Bronchial epithelial cell (primary cell): ENCODE measurements around the gene CADM3. TPM values are rescaled to one million over a fixed set of nuclear protein-coding genes. Genes with fewer than 3 reads are reported as not detected.

Experiments used
- DNase-seq: peaks from one replicate; pipeline ENCODE4 v3.0.0-alpha.2; 2010; ENCODE audit warnings: low read depth
- FAIRE-seq: peaks from 2 replicates; lab custom pipeline; 2011; peaks lifted over from hg19 to GRCh38; lab: Jason Lieb, UNC
- H3K27me3 ChIP-seq: 2 replicates; pipeline ENCODE4 v1.5.1; 2011; ENCODE audit warnings: low read length; ENCODE audit not compliant: control insufficient read depth, insufficient read depth
- H3K36me3 ChIP-seq: 2 replicates; pipeline ENCODE4 v1.5.1; 2011; ENCODE audit warnings: low read length; ENCODE audit not compliant: control insufficient read depth, insufficient read depth
- H3K4me3 ChIP-seq: 2 replicates; pipeline ENCODE4 v1.5.1; 2011; ENCODE audit warnings: mild to moderate bottlenecking, low read depth, low read length, control low read depth
- total RNA-seq: library from RNA; depleted of rRNA; stranded (reverse); fragments of >200 nt; gene quantifications from 2 replicates; pipeline ENCODE4 v1.2.1, GENCODE V29; 2014
- TF ChIP-seq, protein P1 (sequence below): IDR thresholded peaks from 2 replicates; pipeline ENCODE4 v1.5.1; 2011; ENCODE audit warnings: mild to moderate bottlenecking, moderate library complexity, low read length, control low read depth, inconsistent platforms; ENCODE audit not compliant: insufficient read depth, severe bottlenecking

The CADM3 gene
- total RNA-seq, 1 donor from 2014 or later: not detected

DNA sequence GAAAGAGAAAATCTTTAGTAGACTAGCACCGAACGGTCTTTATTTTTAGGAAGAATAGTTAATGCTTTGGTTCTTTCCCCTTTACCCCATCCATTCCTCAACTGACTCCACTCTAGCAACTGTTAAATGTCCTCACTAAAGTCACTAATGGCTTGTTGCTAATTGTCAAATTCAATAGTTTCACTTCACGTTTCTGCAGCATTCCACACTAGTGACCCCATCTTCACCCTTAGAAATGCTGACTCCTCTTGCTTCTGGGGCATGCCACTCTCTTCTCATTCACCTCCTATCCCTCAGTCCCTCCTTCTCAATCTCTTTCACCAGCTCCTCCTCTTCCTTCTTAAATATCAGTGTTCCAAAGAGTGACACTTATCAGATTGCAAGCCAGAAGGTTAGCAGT is 19.4 kb upstream of the CADM3 start:
- FAIRE-seq (no peak), DNase-seq (no peak)
- TF ChIP-seq, protein P1, sequence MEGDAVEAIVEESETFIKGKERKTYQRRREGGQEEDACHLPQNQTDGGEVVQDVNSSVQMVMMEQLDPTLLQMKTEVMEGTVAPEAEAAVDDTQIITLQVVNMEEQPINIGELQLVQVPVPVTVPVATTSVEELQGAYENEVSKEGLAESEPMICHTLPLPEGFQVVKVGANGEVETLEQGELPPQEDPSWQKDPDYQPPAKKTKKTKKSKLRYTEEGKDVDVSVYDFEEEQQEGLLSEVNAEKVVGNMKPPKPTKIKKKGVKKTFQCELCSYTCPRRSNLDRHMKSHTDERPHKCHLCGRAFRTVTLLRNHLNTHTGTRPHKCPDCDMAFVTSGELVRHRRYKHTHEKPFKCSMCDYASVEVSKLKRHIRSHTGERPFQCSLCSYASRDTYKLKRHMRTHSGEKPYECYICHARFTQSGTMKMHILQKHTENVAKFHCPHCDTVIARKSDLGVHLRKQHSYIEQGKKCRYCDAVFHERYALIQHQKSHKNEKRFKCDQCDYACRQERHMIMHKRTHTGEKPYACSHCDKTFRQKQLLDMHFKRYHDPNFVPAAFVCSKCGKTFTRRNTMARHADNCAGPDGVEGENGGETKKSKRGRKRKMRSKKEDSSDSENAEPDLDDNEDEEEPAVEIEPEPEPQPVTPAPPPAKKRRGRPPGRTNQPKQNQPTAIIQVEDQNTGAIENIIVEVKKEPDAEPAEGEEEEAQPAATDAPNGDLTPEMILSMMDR: no peak
- H3K4me3 ChIP-seq: no peak overlapping the region
- H3K36me3 ChIP-seq: no peaks in the 10 kb centered on the region
- H3K27me3 ChIP-seq: no peaks in the 10 kb centered on the region

- peak; percentile 76 for DNase-seq
- Histone ChIP-seq H3K4me3 (no peak overlapping the region), H3K27me3 (no peaks in the 10 kb centered on the region), H3K36me3 (no peaks in the 10 kb centered on the region)
- peak; percentile 55 for FAIRE-seq
- TF ChIP-seq, protein P1: peak; percentile 97
These were observed 10.3 kb upstream of the CADM3 start for GRCh38 chr1:159161001-159161718.

DNA sequence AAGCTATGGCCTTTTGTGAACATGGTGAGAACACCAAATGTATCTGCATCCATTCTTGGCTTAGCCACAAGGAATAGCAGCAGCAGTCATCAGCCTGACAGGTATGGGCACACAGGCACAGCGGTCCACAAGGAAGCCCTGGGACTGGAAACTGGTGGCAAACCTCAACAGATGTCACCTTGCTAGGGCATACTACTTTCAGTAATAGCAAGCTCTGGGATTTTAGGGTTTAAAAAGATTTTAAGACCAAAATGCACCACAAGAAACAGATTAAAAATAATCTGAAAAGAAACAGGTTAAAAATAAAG is 9.7 kb upstream of the CADM3 start:
- H3K27me3 ChIP-seq: peaks cover 1% of the 10 kb centered on the region
- H3K36me3 ChIP-seq: no peaks in the 10 kb centered on the region
- FAIRE-seq (no peak), DNase-seq (no peak)
- TF ChIP-seq, protein P1: no peak
- H3K4me3 ChIP-seq: no peak overlapping the region

DNA sequence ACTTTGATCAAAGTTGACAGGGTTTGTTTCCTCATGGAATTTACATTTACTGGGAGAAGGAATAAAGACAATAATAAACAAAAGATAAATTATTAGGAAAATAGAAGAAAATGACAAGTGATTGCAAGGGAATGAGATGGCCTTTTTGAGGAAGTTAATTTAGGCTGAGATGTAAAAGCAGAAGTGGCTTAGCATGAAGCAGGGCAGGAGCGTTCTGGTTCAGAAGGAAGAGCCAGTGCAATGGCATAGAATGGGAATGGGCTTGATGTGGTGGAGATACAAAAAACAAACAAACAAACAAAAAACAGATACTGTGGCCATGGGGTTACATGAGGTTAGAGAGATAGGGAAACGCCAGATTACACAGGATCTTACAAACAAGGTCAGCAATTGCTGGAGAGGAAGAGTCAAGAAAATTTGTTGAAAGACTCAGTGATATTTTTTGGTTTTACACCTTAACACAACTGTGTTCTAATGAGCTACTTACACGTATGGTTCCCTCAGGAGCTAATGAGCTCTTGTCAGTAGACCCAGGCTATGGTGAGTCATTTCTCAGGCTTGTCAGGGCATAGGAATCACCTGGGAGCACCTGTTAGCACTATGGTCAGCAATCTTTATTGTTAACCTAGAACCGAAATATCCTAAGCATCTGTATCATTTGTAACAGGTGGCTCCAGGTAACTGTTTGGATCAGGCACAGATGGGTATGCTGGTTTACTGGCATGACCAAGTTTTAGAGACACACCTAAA is 8.7 kb upstream of the CADM3 start:
- no peaks in the 10 kb centered on the region for H3K36me3 ChIP-seq
- peak; percentile 13 for FAIRE-seq
- TF ChIP-seq, protein P1: no peak
- no peak overlapping the region for H3K4me3 ChIP-seq
- H3K27me3 ChIP-seq: peaks cover 1% of the 10 kb centered on the region
- peak; percentile 83 for DNase-seq

DNA sequence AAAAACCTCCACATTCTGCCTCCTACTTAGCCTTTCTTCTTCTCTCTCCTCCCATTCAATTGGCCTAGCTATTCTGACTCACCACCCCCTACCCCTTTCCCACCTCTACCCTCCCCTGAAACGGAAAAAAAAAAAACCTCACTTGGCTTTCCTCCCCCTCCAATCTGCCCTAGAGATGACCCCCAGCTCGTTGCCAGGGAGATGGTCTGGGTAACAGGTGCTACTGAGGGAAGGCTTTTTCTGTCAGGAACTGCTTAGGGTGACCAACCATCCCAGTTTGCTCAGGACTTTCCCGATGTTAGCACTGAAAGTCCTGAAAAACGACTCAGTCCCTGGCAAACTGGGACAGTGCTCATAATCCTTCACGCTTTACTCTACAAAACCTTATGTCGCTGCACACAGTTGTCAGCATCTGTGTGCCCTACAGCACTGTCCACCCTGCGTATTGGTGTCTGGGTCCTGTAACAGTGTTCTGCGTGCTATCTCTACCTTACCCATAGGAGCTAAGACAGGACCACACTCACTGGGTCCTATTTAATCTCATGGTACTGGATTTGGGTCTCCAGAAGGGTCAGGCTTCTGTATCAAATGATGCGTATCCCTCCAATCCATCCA is 7.7 kb upstream of the CADM3 start:
- DNase-seq (no peak), FAIRE-seq (peak; percentile 23)
- H3K4me3 ChIP-seq: no peak overlapping the region
- peaks cover 1% of the 10 kb centered on the region for H3K27me3 ChIP-seq
- TF ChIP-seq, protein P1: no peak
- H3K36me3 ChIP-seq: no peaks in the 10 kb centered on the region
